Ishikawa (cell line): ENCODE measurements around the gene GLS2.

ENCODE experiments used
- CREB1 ChIP-seq: IDR thresholded peaks from 2 replicates; pipeline ENCODE4 v1.6.1; 2012; ENCODE audit warnings: low read depth
- EGR1 ChIP-seq: IDR thresholded peaks from 2 replicates; pipeline ENCODE4 v1.6.1; 2012
- EP300 ChIP-seq: IDR thresholded peaks from 2 replicates; pipeline ENCODE4 v1.6.1; 2012; ENCODE audit warnings: borderline replicate concordance
- NFIC ChIP-seq: IDR thresholded peaks from 2 replicates; pipeline ENCODE4 v1.6.1; 2012
- RAD21 ChIP-seq: IDR thresholded peaks from 2 replicates; pipeline ENCODE4 v1.6.1; 2012; ENCODE audit warnings: low read depth
- TAF1 ChIP-seq: IDR thresholded peaks from 2 replicates; pipeline ENCODE4 v1.6.1; 2012; ENCODE audit warnings: low read depth, mild to moderate bottlenecking
- TF ChIP-seq, protein P1 (sequence below): IDR thresholded peaks from 2 replicates; pipeline ENCODE4 v1.6.1; 2012
- TF ChIP-seq, protein P2 (sequence below): IDR thresholded peaks from 2 replicates; pipeline ENCODE4 v1.6.1; 2012

DNA sequence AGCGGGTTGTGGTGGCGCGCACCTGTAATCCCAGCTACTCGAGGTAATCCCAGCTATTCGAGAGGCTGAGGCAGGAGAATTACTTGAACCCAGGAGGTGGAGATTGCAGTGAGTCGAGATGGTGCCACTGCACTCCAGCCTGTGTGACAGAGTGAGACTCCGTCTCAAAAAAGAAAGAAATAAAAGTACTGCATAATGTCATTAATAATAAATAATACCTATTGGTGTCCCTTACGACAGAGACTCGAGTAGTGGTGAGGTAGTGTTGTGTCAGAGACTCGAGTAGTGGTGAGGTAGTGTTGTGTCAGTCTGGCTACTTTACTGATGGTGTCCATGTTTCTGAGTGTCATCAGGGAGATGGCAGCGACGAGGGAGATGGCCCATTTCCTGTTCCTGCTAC lies 1.3 kb downstream of the GLS2 start:
- TF ChIP-seq, protein P1, sequence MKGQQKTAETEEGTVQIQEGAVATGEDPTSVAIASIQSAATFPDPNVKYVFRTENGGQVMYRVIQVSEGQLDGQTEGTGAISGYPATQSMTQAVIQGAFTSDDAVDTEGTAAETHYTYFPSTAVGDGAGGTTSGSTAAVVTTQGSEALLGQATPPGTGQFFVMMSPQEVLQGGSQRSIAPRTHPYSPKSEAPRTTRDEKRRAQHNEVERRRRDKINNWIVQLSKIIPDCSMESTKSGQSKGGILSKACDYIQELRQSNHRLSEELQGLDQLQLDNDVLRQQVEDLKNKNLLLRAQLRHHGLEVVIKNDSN, result no peak
- TF ChIP-seq EP300, result no peak
- no peak for TF ChIP-seq RAD21
- TF ChIP-seq TAF1, result no peak
- no peak for TF ChIP-seq EGR1
- TF ChIP-seq, protein P2, sequence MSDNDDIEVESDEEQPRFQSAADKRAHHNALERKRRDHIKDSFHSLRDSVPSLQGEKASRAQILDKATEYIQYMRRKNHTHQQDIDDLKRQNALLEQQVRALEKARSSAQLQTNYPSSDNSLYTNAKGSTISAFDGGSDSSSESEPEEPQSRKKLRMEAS, result no peak
- TF ChIP-seq NFIC, result no peak
- no peak for TF ChIP-seq CREB1
